Psoas muscle (tissue), 8 donors: ENCODE data around the gene TTLL11. TPM values are rescaled to one million over a fixed set of nuclear protein-coding genes. Genes with fewer than 3 reads are reported as not detected.

Source experiments
- ATAC-seq, 4 donors: fragments of 200-7000 bp; cut with Tn5 transposase; one replicate each; pipeline ENCODE4 v1.9.1; 2020; ENCODE audit warnings: moderate library complexity in 3 of 4, mild to moderate bottlenecking in 2 of 4
- DNase-seq, 2 donors: peaks; one replicate each; pipeline ENCODE4 v3.0.0-alpha.2; 2020
- H3K27ac ChIP-seq: fragments of 200-600 bp; one replicate; pipeline ENCODE4 v1.8.0; 2022
- H3K27me3 ChIP-seq, 3 donors: fragments of 200-600 bp in 1 of 3; one replicate each; pipeline versions ENCODE4 v1.6.1 to v1.8.0; 2013 to 2022; ENCODE audit warnings: low read length in 2 of 3, mild to moderate bottlenecking in 2 of 3, moderate library complexity in 1 of 3; ENCODE audit not compliant: insufficient read depth in 3 of 3
- H3K36me3 ChIP-seq, 2 donors: fragments of 200-600 bp in 1 of 2; one replicate each; pipeline versions ENCODE4 v1.6.1 to v1.8.0; 2013 to 2022; ENCODE audit warnings: low read depth in 1 of 2, mild to moderate bottlenecking in 1 of 2, moderate library complexity in 1 of 2; ENCODE audit not compliant: insufficient read depth in 1 of 2
- H3K4me1 ChIP-seq: fragments of 200-600 bp; one replicate; pipeline ENCODE4 v1.8.0; 2022
- H3K4me3 ChIP-seq: fragments of 200-600 bp; one replicate; pipeline ENCODE4 v1.8.0; 2022; ENCODE audit warnings: mild to moderate bottlenecking
- H3K9me3 ChIP-seq: fragments of 200-600 bp; one replicate; pipeline ENCODE4 v1.8.0; 2022
- CTCF ChIP-seq: fragments of 200-600 bp; IDR thresholded peaks from one replicate; pipeline ENCODE4 v1.8.0; 2022; ENCODE audit warnings: antibody characterized with exemption
- WGBS, 3 donors: extraction: QIAGEN DNeasy Blood & Tissue Kit; methylation state at CpG; one replicate each; pipeline versions ENCODE4 v1.1.6 to v1.1.7; 2013; 5-methylcytosine and 5-hydroxymethylcytosine counted together
- intact Hi-C, 2 donors: fragments of 100-400 bp; cut with DNase I; formaldehyde crosslinking; loops; one replicate each; pipeline versions ENCODE4 v1.11.0 to v1.14.2; 2022
- polyA plus RNA-seq, 3 donors: library from polyadenylated mRNA; stranded (reverse); fragments of 200-250 nt; gene quantifications; one replicate each; pipeline ENCODE4 v1.2.3, GENCODE V29; 2013
- total RNA-seq, 4 donors: library from RNA; stranded (reverse); fragmentation: NEBNext Ultra II Directional in 2 of 4; extraction: Animal tissue kit (Norgen Biotek cat#: 25700) in 2 of 4; gene quantifications; one replicate each; pipeline versions ENCODE4 v1.2.1 to v1.2.4, GENCODE V29; 2021 to 2023
- donor health status: healthy with polysubstance abuse.
- donor health status: DM: no; HTN: no; CAD: no; lungs with moderate emphysema.
- donor health status: Bipolar disorder and iron deficiency.
- donor health status: healthy.
- donor health status: DM: yes; HTN: yes; CAD: no.
- donor health status: DM: no; HTN: no; CAD: no.
- donor health status: DM: no; HTN: no; CAD: no.
- donor health status: DM: yes; HTN: yes; CAD: no.

The TTLL11 gene
- total and polyA plus RNA-seq, 7 donors = 15.1 to 56.4 (median 19.3) TPM

GRCh38 chr9:122053567-122054350 is 39.3 kb downstream of the TTLL11 start:
- H3K9me3 ChIP-seq = no peaks in the 10 kb centered on the region
- intact Hi-C loops = no loop called here
- H3K36me3 ChIP-seq = no peaks in the 10 kb centered on the region
- H3K4me1 ChIP-seq = peaks cover 50% of the 10 kb centered on the region
- H3K27ac ChIP-seq = no peak overlapping the region
- no peak overlapping the region for H3K4me3 ChIP-seq
- DNase-seq (no peak), ATAC-seq (no peak)
- WGBS, 3 donors = 81 to 85% (median 84%) methylated on average over 19 of the region's 19 CpGs
- no peaks in the 10 kb centered on the region for H3K27me3 ChIP-seq
- TF ChIP-seq CTCF = no peak

GRCh38 chr9:122053064-122053463 is 40.0 kb downstream of the TTLL11 start:
- peaks cover 45% of the 10 kb centered on the region for H3K4me1 ChIP-seq
- H3K27me3 ChIP-seq = no peaks in the 10 kb centered on the region
- no peaks in the 10 kb centered on the region for H3K9me3 ChIP-seq
- H3K27ac ChIP-seq = no peak overlapping the region
- no peak for ATAC-seq
- 62 to 75% (median 66%) methylated on average over 10 of the region's 10 CpGs for WGBS, 3 donors
- no peak for TF ChIP-seq CTCF
- H3K36me3 ChIP-seq = no peaks in the 10 kb centered on the region
- intact Hi-C loops = no loop called here
- no peak overlapping the region for H3K4me3 ChIP-seq
- no peak for DNase-seq

- ATAC-seq (peak; percentile 20 to 55 (median 24)), DNase-seq (no peak)
- H3K36me3 ChIP-seq = no peaks in the 10 kb centered on the region
- H3K27me3 ChIP-seq = no peaks in the 10 kb centered on the region
- TF ChIP-seq CTCF = no peak
- intact Hi-C loops = no loop called here
- no peak overlapping the region for H3K4me3 ChIP-seq
- H3K4me1 ChIP-seq = peaks cover 41% of the 10 kb centered on the region
- no peak overlapping the region for H3K27ac ChIP-seq
- WGBS, 3 donors = 81 to 86% (median 84%) methylated on average over 7 of the region's 7 CpGs
- no peaks in the 10 kb centered on the region for H3K9me3 ChIP-seq
These were observed 41.5 kb downstream of the TTLL11 start for GRCh38 chr9:122051351-122052321.

- no peak for TF ChIP-seq CTCF
- ATAC-seq (peak; percentile 51 to 67 (median 58)), DNase-seq (no peak)
These were observed 42.9 kb downstream of the TTLL11 start for GRCh38 chr9:122050167-122050566.

More at GRCh38 chr9:122050167-122050566, 42.9 kb downstream of the TTLL11 start:
- intact Hi-C loops = no loop called here
- H3K4me1 ChIP-seq = peaks cover 41% of the 10 kb centered on the region
- no peaks in the 10 kb centered on the region for H3K36me3 ChIP-seq
- H3K4me3 ChIP-seq = no peak overlapping the region
- H3K9me3 ChIP-seq = no peaks in the 10 kb centered on the region
- WGBS, 3 donors = 54 to 80% (median 55%) methylated on average over 7 of the region's 7 CpGs
- peak overlapping the region; percentile 60 for H3K27ac ChIP-seq
- no peaks in the 10 kb centered on the region for H3K27me3 ChIP-seq
